Right cardiac atrium (tissue), 5 donors: ENCODE results near the gene SLC23A2. TPM values are rescaled to one million over a fixed set of nuclear protein-coding genes. Genes with fewer than 3 reads are reported as not detected.

Source experiments
- ATAC-seq, 2 donors: fragments of 200-7000 bp; cut with Tn5 transposase; one replicate each; pipeline versions ENCODE4 v1.8.0 to v1.9.1; 2020; ENCODE audit warnings: moderate library complexity in 2 of 2, mild to moderate bottlenecking in 1 of 2
- DNase-seq, 3 donors: peaks; one replicate each; pipeline ENCODE4 v3.0.0-alpha.2; 2020
- H3K27ac ChIP-seq: one replicate; pipeline ENCODE4 v1.5.1; 2013; ENCODE audit warnings: mild to moderate bottlenecking, low read length, control low read depth, moderate library complexity
- H3K27me3 ChIP-seq: one replicate; pipeline ENCODE4 v1.6.1; 2013; ENCODE audit not compliant: control insufficient read depth, insufficient read depth
- H3K4me1 ChIP-seq: one replicate; pipeline ENCODE4 v1.6.1; 2013; ENCODE audit warnings: low read length; ENCODE audit not compliant: control insufficient read depth, insufficient read depth
- H3K4me3 ChIP-seq: one replicate; pipeline ENCODE4 v1.5.1; 2013; ENCODE audit warnings: low read length, control low read depth
- H3K9me3 ChIP-seq: one replicate; pipeline ENCODE4 v1.6.1; 2013; ENCODE audit warnings: low read length; ENCODE audit not compliant: control insufficient read depth
- WGBS: extraction: QIAGEN DNeasy Blood & Tissue Kit; methylation state at CpG from one replicate; pipeline ENCODE4 v1.1.7; 2013; 5-methylcytosine and 5-hydroxymethylcytosine counted together
- intact Hi-C, 4 donors: fragments of 100-400 bp; cut with DNase I; formaldehyde crosslinking; loops; one replicate each; pipeline versions ENCODE4 v1.11.0 to v1.14.0; 2022 to 2023
- polyA plus RNA-seq: library from polyadenylated mRNA; stranded (reverse); fragments of 200-250 nt; gene quantifications from one replicate; pipeline ENCODE4 v1.2.3, GENCODE V29; 2013
- total RNA-seq, 4 donors: library from RNA; stranded (reverse); fragmentation: NEBNext Ultra II Directional; extraction: Animal tissue kit (Norgen Biotek cat#: 25700); gene quantifications; one replicate each; pipeline ENCODE4 v1.2.1, GENCODE V29; 2021
- donor health status: healthy with polysubstance abuse.
- donor health status: DM: no; HTN: yes; CAD: no.
- donor health status: DM: no; HTN: no; CAD: no.
- donor health status: DM: no; HTN: yes; CAD: no; lungs with severe emphysema.
- donor health status: DM: yes; HTN: yes; CAD: no.

SLC23A2 gene
- total and polyA plus RNA-seq, 5 donors = 5.2 to 15.9 (median 12.6) TPM

- no peaks in the 10 kb centered on the region for H3K27me3 ChIP-seq
- intact Hi-C loops = loop anchor here in 1 of 4 donors (10.0 kb wide), 2 partner anchors 155 to 345 kb away; no protein-coding TSS in a partner anchor
- peak; percentile 56 to 68 for ATAC-seq
These were observed 51.5 kb downstream of the SLC23A2 start for GRCh38 chr20:4949833-4950178.

DNA sequence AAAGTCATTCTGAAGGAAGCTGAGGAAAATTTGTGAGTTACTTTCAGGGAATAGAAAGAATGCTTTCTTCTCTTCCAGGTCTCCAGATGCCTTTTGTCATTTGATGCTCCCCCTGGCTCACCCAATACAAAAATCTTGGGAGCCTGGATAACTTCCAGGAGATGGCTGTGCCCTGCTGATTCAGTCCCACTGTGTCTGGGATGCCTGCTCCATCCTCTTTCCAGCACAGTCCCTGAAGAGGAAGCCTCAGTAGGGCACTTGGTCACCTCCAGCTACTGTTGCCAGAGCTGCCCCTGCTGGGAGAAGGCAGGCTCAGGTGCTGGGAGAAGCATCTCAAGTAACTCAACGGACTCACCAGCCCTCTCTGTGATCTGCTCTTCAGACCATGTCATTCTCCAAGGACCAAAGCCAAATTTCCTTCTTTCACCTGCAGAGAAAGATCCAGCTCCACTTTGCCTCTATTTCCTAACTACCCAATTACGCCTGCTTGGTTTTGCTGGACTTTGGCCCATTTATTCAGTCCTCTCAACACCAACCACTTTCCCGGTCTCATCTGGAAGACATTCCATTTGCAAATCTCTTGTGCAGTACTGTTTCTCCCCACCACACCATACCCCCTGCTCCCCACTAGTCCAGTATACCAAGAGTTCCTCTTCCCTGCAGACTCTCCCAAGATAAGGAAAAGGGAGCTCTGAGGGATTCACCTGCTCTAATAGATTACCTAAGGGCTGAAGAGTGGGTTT is 53.3 kb downstream of the SLC23A2 start:
- intact Hi-C loops = loop anchor here in 1 of 4 donors (10.0 kb wide), 1 partner anchor 343 kb away; no protein-coding TSS in a partner anchor
- no peaks in the 10 kb centered on the region for H3K27me3 ChIP-seq
- no peaks in the 10 kb centered on the region for H3K9me3 ChIP-seq
- H3K27ac ChIP-seq = no peak overlapping the region
- 70% methylated on average over 3 of the region's 3 CpGs for WGBS
- H3K4me1 ChIP-seq = peaks cover 4% of the 10 kb centered on the region
- DNase-seq (no peak), ATAC-seq (no peak)
- no peak overlapping the region for H3K4me3 ChIP-seq

More at GRCh38 chr20:4949833-4950178, 51.5 kb downstream of the SLC23A2 start:
- H3K4me1 ChIP-seq = peaks cover 4% of the 10 kb centered on the region
- no peak for DNase-seq
- no peak overlapping the region for H3K27ac ChIP-seq
- no peak overlapping the region for H3K4me3 ChIP-seq
- no peaks in the 10 kb centered on the region for H3K9me3 ChIP-seq
- 54% methylated on average over 6 of the region's 6 CpGs for WGBS

- intact Hi-C loops = loop anchor here in 1 of 4 donors (10.0 kb wide), 1 partner anchor 342 kb away; no protein-coding TSS in a partner anchor
- Histone ChIP-seq H3K27ac (no peak overlapping the region), H3K9me3 (no peaks in the 10 kb centered on the region), H3K4me3 (no peak overlapping the region), H3K27me3 (no peaks in the 10 kb centered on the region), H3K4me1 (peaks cover 4% of the 10 kb centered on the region)
- DNase-seq = no peak
- peak in 1 of 2 donors; percentile 12 for ATAC-seq
- 73% methylated on average over 6 of the region's 6 CpGs for WGBS
These were observed 54.3 kb downstream of the SLC23A2 start for GRCh38 chr20:4946986-4947385.

- no peak for DNase-seq
- H3K4me3 ChIP-seq = no peak overlapping the region
- H3K27me3 ChIP-seq = no peaks in the 10 kb centered on the region
- intact Hi-C loops = loop anchor here in 1 of 4 donors (10.0 kb wide), 1 partner anchor 342 kb away; no protein-coding TSS in a partner anchor
- H3K9me3 ChIP-seq = no peaks in the 10 kb centered on the region
- ATAC-seq = no peak
- peaks cover 4% of the 10 kb centered on the region for H3K4me1 ChIP-seq
- WGBS = 95% methylated on average over 6 of the region's 6 CpGs
- no peak overlapping the region for H3K27ac ChIP-seq
These were observed 54.7 kb downstream of the SLC23A2 start for GRCh38 chr20:4946585-4946984.

DNA sequence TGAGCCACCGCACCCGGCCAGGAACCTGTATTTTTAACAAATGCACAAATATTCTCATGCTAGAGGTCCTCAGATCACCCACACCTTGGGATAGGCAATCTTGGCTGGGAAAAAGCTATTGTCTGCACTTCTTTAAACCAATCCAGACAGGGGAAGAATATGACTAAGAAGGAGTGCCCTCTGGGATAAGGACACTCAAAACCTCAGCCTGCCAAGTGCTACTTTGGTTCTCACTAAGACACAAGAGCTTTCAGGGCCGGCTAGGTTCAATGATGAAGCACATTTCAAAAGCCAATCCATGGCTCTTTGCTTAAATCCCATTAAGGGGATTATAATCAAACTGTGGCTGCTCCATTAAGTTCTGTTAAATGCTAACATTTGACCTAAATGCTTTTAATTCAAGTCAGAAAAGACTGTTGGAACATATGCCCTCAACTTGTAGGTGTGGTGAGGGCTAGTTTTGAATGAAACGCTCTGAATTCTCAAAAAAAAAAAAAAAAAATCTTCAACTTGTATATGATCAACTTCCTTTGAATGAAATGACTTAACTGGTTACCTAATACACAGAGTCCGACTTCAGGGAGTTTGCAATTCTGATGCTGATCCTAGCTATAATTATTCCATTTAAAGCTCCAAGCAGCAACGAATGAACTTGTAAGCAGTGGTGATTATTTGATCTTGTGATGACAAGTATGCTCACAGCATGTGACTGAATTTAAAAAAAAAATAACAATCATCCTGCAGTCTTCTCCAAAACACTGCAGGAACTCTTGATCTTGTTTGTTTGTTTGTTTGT is 56.6 kb downstream of the SLC23A2 start:
- 70% methylated on average over 6 of the region's 6 CpGs for WGBS
- Histone ChIP-seq H3K4me1 (peaks cover 2% of the 10 kb centered on the region), H3K27ac (no peak overlapping the region), H3K9me3 (no peaks in the 10 kb centered on the region), H3K27me3 (no peaks in the 10 kb centered on the region), H3K4me3 (no peak overlapping the region)
- DNase-seq = no peak
- ATAC-seq = peak in 1 of 2 donors; percentile 63
- intact Hi-C loops = loop anchor here in 1 of 4 donors (10.0 kb wide), 1 partner anchor 340 kb away; no protein-coding TSS in a partner anchor

DNA sequence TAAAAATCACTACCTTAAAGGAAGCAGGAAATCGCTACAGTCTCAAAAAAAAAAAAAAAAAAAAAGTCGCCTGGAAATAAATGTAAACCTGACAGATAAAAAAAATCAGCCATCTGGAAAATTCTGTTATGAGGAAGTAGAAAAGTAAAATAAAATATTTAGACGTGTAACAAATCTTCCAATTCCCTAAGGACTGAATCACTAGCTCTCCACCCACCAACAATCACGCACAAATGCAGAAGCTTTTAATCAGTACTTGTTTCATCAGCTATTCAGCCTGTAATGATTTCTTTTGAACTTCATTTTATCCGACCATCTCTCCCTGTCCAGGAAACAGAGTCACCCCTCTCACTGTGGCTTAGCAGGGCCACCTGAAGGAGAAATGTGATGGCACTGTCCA is 59.0 kb downstream of the SLC23A2 start:
- WGBS = 44% methylated on average over 5 of the region's 5 CpGs
- Histone ChIP-seq H3K27me3 (no peaks in the 10 kb centered on the region), H3K4me1 (peaks cover 3% of the 10 kb centered on the region), H3K27ac (no peak overlapping the region), H3K4me3 (no peak overlapping the region), H3K9me3 (no peaks in the 10 kb centered on the region)
- intact Hi-C loops = loop anchor here in 1 of 4 donors (10.0 kb wide), 1 partner anchor 338 kb away; no protein-coding TSS in a partner anchor
- no peak for ATAC-seq
- no peak for DNase-seq

GRCh38 chr20:4937407-4938319 is 63.6 kb downstream of the SLC23A2 start:
- H3K27ac ChIP-seq = no peak overlapping the region
- H3K9me3 ChIP-seq = no peaks in the 10 kb centered on the region
- H3K27me3 ChIP-seq = no peaks in the 10 kb centered on the region
- WGBS = 74% methylated on average over 5 of the region's 5 CpGs
- DNase-seq = no peak
- no peak overlapping the region for H3K4me3 ChIP-seq
- peaks cover 8% of the 10 kb centered on the region for H3K4me1 ChIP-seq
- no peak for ATAC-seq
- intact Hi-C loops = no loop called here

DNA sequence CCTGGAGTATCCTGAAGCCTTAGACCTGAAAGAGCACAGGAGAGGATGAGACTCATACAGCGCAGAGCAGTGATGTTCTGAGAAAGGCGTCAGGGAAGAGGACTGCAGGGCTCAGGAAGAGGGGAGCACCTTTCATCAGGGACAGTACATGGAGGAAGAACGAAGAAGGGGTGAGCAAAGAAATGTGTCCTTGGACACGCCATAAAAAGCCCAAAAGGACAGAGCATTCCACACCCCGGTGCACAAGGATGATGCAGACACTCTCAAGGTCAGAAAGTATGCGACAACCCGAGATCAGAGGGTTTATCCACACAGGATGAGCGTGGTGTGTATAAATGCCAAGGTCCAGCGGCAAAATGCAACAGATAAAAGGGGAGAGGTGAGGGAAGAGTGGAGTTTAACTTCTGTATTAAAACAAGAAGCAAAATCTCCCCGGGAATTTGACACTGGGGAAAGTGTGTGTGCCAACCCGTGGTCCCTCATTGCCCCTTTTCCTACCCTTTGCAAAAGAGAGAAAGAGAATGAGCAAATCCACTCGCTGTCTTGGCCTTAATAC is 64.4 kb downstream of the SLC23A2 start:
- Histone ChIP-seq H3K27me3 (no peaks in the 10 kb centered on the region), H3K4me3 (no peak overlapping the region), H3K4me1 (peaks cover 8% of the 10 kb centered on the region), H3K9me3 (no peaks in the 10 kb centered on the region), H3K27ac (no peak overlapping the region)
- intact Hi-C loops = no loop called here
- WGBS = 77% methylated on average over 12 of the region's 12 CpGs
- ATAC-seq = peak in 1 of 2 donors; percentile 29
- no peak for DNase-seq

DNA sequence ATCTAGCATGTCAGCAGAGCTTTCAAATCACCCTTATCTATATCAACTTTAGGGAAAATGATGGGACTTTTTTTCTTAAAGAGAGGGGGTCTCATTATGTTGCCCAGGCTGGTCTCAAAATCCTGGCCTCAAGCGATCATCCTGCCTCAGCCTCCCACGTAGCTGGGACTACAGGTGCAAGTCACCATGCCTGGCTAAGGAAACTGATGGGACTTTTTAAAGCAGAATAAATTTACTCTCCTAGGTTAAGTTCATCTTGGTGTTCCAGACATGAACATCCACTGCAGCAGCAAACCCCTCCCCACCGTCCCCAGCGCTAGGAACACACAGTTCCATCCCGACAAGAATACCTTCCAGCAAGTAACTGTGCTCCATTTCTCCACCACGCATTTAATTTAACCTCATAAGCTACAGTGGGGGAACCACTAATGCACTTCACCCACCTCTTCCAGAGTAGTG is 64.9 kb downstream of the SLC23A2 start:
- Histone ChIP-seq H3K27me3 (no peaks in the 10 kb centered on the region), H3K27ac (no peak overlapping the region), H3K4me3 (no peak overlapping the region), H3K9me3 (no peaks in the 10 kb centered on the region), H3K4me1 (peaks cover 8% of the 10 kb centered on the region)
- intact Hi-C loops = no loop called here
- 93% methylated on average over 6 of the region's 6 CpGs for WGBS
- DNase-seq (no peak), ATAC-seq (no peak)

DNA sequence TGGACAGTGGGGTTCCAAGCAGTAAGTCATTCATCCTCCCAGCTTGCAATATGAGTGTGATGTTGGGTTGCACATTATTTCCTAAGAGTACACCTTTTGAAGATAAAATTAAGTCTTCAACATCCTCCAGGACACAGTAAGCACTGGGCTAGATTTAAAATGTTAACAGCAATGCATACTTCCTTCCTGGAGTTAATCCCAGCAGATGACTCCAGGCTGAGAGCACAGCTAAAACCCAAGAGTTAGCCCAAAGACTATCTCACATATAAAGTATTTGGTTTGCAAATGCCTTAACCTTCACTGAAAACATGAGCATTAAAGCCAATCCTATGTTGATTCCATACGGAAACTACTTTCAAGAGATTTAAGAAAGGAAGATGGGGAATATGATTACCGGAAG is 69.2 kb downstream of the SLC23A2 start:
- intact Hi-C loops = no loop called here
- ATAC-seq = no peak
- Histone ChIP-seq H3K27ac (no peak overlapping the region), H3K4me3 (no peak overlapping the region), H3K4me1 (peaks cover 7% of the 10 kb centered on the region), H3K9me3 (no peaks in the 10 kb centered on the region), H3K27me3 (no peaks in the 10 kb centered on the region)
- no peak for DNase-seq
- WGBS = 90% methylated on average over 2 of the region's 2 CpGs
